IgD-negative memory B cell (primary cell): ENCODE results near the gene PGAP3. TPM values are rescaled to one million over a fixed set of nuclear protein-coding genes. Genes with fewer than 3 reads are reported as not detected.

ENCODE experiments used
- H3K27ac Mint-ChIP-seq, 3 donors: one replicate each; pipeline ENCODE4 v1.8.0; 2020 to 2022; ENCODE audit warnings: mild to moderate bottlenecking in 3 of 3, mixed read lengths in 3 of 3, moderate library complexity in 1 of 3
- H3K27me3 Mint-ChIP-seq: one replicate; pipeline ENCODE4 v1.8.0; 2021; ENCODE audit warnings: mixed read lengths
- H3K36me3 Mint-ChIP-seq: one replicate; pipeline ENCODE4 v1.8.0; 2020; ENCODE audit warnings: mild to moderate bottlenecking, mixed read lengths
- H3K4me1 Mint-ChIP-seq, 3 donors: one replicate each; pipeline ENCODE4 v1.8.0; 2020 to 2022; ENCODE audit warnings: mixed read lengths in 3 of 3, mild to moderate bottlenecking in 1 of 3
- H3K4me3 Mint-ChIP-seq, 4 donors: one replicate each; pipeline ENCODE4 v1.8.0; 2020 to 2022; ENCODE audit warnings: mild to moderate bottlenecking in 4 of 4, mixed read lengths in 4 of 4, moderate library complexity in 3 of 4
- H3K9me3 Mint-ChIP-seq, 3 donors: one replicate each; pipeline ENCODE4 v1.8.0; 2020 to 2021; ENCODE audit warnings: mixed read lengths in 3 of 3, mild to moderate bottlenecking in 1 of 3
- polyA plus RNA-seq: library from polyadenylated mRNA; unstranded; fragments of 300-500 nt; fragmentation: Illumina TruSeq; gene quantifications from one replicate; pipeline ENCODE4 v1.2.3, GENCODE V29; 2021

The PGAP3 gene
- polyA plus RNA-seq, 1 donor from 2014 or later, result 15.6 TPM

- Mint-ChIP-seq H3K4me1 (peaks cover 0 to 3% (median 2%) of the 10 kb centered on the region in 3 donors), H3K27ac (no peak overlapping the region), H3K9me3 (peaks cover 0 to 2% (median 0%) of the 10 kb centered on the region in 3 donors), H3K27me3 (peaks cover 16% of the 10 kb centered on the region), H3K36me3 (peaks cover 4% of the 10 kb centered on the region), H3K4me3 (no peak overlapping the region)
These were observed 6.7 kb upstream of the PGAP3 start for GRCh38 chr17:39694593-39694992.

- Mint-ChIP-seq H3K4me1 (peaks cover 10 to 19% (median 16%) of the 10 kb centered on the region in 3 donors), H3K27me3 (no peaks in the 10 kb centered on the region), H3K4me3 (peak overlapping the region; percentile 23 to 99 (median 82))
These were observed 1.1 kb upstream of the PGAP3 start for GRCh38 chr17:39688945-39689344.

GRCh38 chr17:39688475-39688835 lies 598 bp upstream of the PGAP3 start:
- peak overlapping the region; percentile 82 to 96 (median 95) for H3K27ac Mint-ChIP-seq
- H3K4me3 Mint-ChIP-seq, result peak overlapping the region; percentile 95 to 100 (median 99)
- H3K9me3 Mint-ChIP-seq, result no peaks in the 10 kb centered on the region
- no peaks in the 10 kb centered on the region for H3K27me3 Mint-ChIP-seq
- peaks cover 7% of the 10 kb centered on the region for H3K36me3 Mint-ChIP-seq
- H3K4me1 Mint-ChIP-seq, result peaks cover 10 to 19% (median 16%) of the 10 kb centered on the region in 3 donors

More at GRCh38 chr17:39688945-39689344, 1.1 kb upstream of the PGAP3 start:
- Mint-ChIP-seq H3K27ac (peak overlapping the region; percentile 82 to 96 (median 95)), H3K36me3 (peaks cover 7% of the 10 kb centered on the region), H3K9me3 (no peaks in the 10 kb centered on the region)

- H3K9me3 Mint-ChIP-seq, result no peaks in the 10 kb centered on the region
These were observed 734 bp downstream of the PGAP3 start for GRCh38 chr17:39687101-39687545.

GRCh38 chr17:39684369-39685192 lies 3.3 kb downstream of the PGAP3 start:
- Mint-ChIP-seq H3K9me3 (no peaks in the 10 kb centered on the region), H3K36me3 (peaks cover 7% of the 10 kb centered on the region), H3K27me3 (no peaks in the 10 kb centered on the region), H3K4me3 (no peak overlapping the region), H3K27ac (no peak overlapping the region), H3K4me1 (peaks cover 25 to 33% (median 28%) of the 10 kb centered on the region in 3 donors)

More at GRCh38 chr17:39687101-39687545, 734 bp downstream of the PGAP3 start:
- Mint-ChIP-seq H3K27ac (peak overlapping the region in 2 of 3 donors; percentile 82 to 96), H3K36me3 (peaks cover 7% of the 10 kb centered on the region), H3K27me3 (no peaks in the 10 kb centered on the region), H3K4me1 (peaks cover 10 to 21% (median 18%) of the 10 kb centered on the region in 3 donors), H3K4me3 (peak overlapping the region; percentile 95 to 100 (median 99))

- Mint-ChIP-seq H3K4me1 (peaks cover 31 to 36% (median 36%) of the 10 kb centered on the region in 3 donors), H3K27ac (peak overlapping the region in 1 of 3 donors; percentile 22), H3K36me3 (peaks cover 7% of the 10 kb centered on the region), H3K4me3 (peak overlapping the region in 1 of 4 donors; percentile 46), H3K27me3 (no peaks in the 10 kb centered on the region), H3K9me3 (no peaks in the 10 kb centered on the region)
These were observed 4.4 kb downstream of the PGAP3 start for GRCh38 chr17:39683295-39683939.

GRCh38 chr17:39679521-39680192 lies 8.2 kb downstream of the PGAP3 start:
- H3K27me3 Mint-ChIP-seq, result no peaks in the 10 kb centered on the region
- peaks cover 5% of the 10 kb centered on the region for H3K36me3 Mint-ChIP-seq
- H3K9me3 Mint-ChIP-seq, result no peaks in the 10 kb centered on the region
- H3K27ac Mint-ChIP-seq, result peak overlapping the region; percentile 94 to 95 (median 95)
- H3K4me1 Mint-ChIP-seq, result peaks cover 42 to 45% (median 45%) of the 10 kb centered on the region in 3 donors
- H3K4me3 Mint-ChIP-seq, result peak overlapping the region in 3 of 4 donors; percentile 69 to 82 (median 70)

GRCh38 chr17:39678340-39679116 lies 9.3 kb downstream of the PGAP3 start:
- Mint-ChIP-seq H3K9me3 (no peaks in the 10 kb centered on the region), H3K27me3 (no peaks in the 10 kb centered on the region), H3K4me3 (peak overlapping the region in 2 of 4 donors; percentile 82 to 87), H3K4me1 (peaks cover 42 to 45% (median 45%) of the 10 kb centered on the region in 3 donors), H3K36me3 (peaks cover 5% of the 10 kb centered on the region), H3K27ac (peak overlapping the region; percentile 94 to 95 (median 95))

- Mint-ChIP-seq H3K9me3 (no peaks in the 10 kb centered on the region), H3K4me3 (peak overlapping the region in 1 of 4 donors; percentile 87), H3K27me3 (no peaks in the 10 kb centered on the region), H3K4me1 (peaks cover 38 to 46% (median 45%) of the 10 kb centered on the region in 3 donors), H3K27ac (peak overlapping the region; percentile 63 to 95 (median 86)), H3K36me3 (peaks cover 2% of the 10 kb centered on the region)
These were observed 10.1 kb downstream of the PGAP3 start for GRCh38 chr17:39677542-39678339.

GRCh38 chr17:39677072-39677471 lies 10.8 kb downstream of the PGAP3 start:
- H3K27ac Mint-ChIP-seq, result peak overlapping the region; percentile 19 to 86 (median 83)

GRCh38 chr17:39676198-39676819 lies 11.5 kb downstream of the PGAP3 start:
- Mint-ChIP-seq H3K4me3 (peak overlapping the region in 3 of 4 donors; percentile 61 to 88 (median 88)), H3K27me3 (no peaks in the 10 kb centered on the region), H3K36me3 (peaks cover 2% of the 10 kb centered on the region), H3K4me1 (peaks cover 41 to 46% (median 45%) of the 10 kb centered on the region in 3 donors), H3K27ac (peak overlapping the region; percentile 19 to 97 (median 86)), H3K9me3 (no peaks in the 10 kb centered on the region)

More at GRCh38 chr17:39677072-39677471, 10.8 kb downstream of the PGAP3 start:
- Mint-ChIP-seq H3K9me3 (no peaks in the 10 kb centered on the region), H3K27me3 (no peaks in the 10 kb centered on the region), H3K4me3 (peak overlapping the region in 2 of 4 donors; percentile 49 to 77), H3K36me3 (peaks cover 2% of the 10 kb centered on the region), H3K4me1 (peaks cover 38 to 46% (median 45%) of the 10 kb centered on the region in 3 donors)

- no peaks in the 10 kb centered on the region for H3K9me3 Mint-ChIP-seq
- peak overlapping the region in 3 of 4 donors; percentile 61 to 88 (median 88) for H3K4me3 Mint-ChIP-seq
- H3K4me1 Mint-ChIP-seq, result peaks cover 38 to 44% (median 39%) of the 10 kb centered on the region in 3 donors
- H3K27ac Mint-ChIP-seq, result peak overlapping the region; percentile 19 to 97 (median 86)
- H3K27me3 Mint-ChIP-seq, result no peaks in the 10 kb centered on the region
- H3K36me3 Mint-ChIP-seq, result peaks cover 2% of the 10 kb centered on the region
These were observed 12.3 kb downstream of the PGAP3 start for GRCh38 chr17:39675390-39676082.
